ENCODE results near the gene C8A.

C8A gene

GRCh38 chr1:56924116-56924515, 69.5 kb downstream of the C8A start:
- no peak for DNase-seq

- DNase-seq = no peak
Observed at GRCh38 chr1:56925193-56925592, 70.6 kb downstream of the C8A start.

- DNase-seq = no peak
Observed at GRCh38 chr1:56927171-56927570, 72.6 kb downstream of the C8A start.

- no peak for DNase-seq
Observed at GRCh38 chr1:56927986-56928385, 73.4 kb downstream of the C8A start.

GRCh38 chr1:56929492-56929891, 74.9 kb downstream of the C8A start:
- DNase-seq = no peak

GRCh38 chr1:56931211-56931610, 76.6 kb downstream of the C8A start:
- DNase-seq = no peak

- DNase-seq = no peak
Observed at GRCh38 chr1:56931686-56932085, 77.1 kb downstream of the C8A start.

GRCh38 chr1:56933161-56933560, 78.6 kb downstream of the C8A start:
- no peak for DNase-seq

GRCh38 chr1:56933606-56934005, 79.0 kb downstream of the C8A start:
- no peak for DNase-seq

GRCh38 chr1:56934430-56935060, 79.9 kb downstream of the C8A start:
- no peak for DNase-seq

GRCh38 chr1:56938646-56939045, 84.0 kb downstream of the C8A start:
- no peak for DNase-seq

- no peak for DNase-seq
Observed at GRCh38 chr1:56939209-56939608, 84.6 kb downstream of the C8A start.

- DNase-seq = no peak
Observed at GRCh38 chr1:56940039-56940438, 85.4 kb downstream of the C8A start.

GRCh38 chr1:56948403-56949023, 93.9 kb downstream of the C8A start:
- no peak for DNase-seq

GRCh38 chr1:56952501-56952900, 97.9 kb downstream of the C8A start:
- no peak for DNase-seq

- DNase-seq = no peak
Observed at GRCh38 chr1:56953386-56953785, 98.8 kb downstream of the C8A start.

GRCh38 chr1:56954664-56955063, 100.1 kb downstream of the C8A start:
- DNase-seq = no peak

- no peak for DNase-seq
Observed at GRCh38 chr1:56957931-56958330, 103.3 kb downstream of the C8A start.

GRCh38 chr1:56958526-56958925, 103.9 kb downstream of the C8A start:
- no peak for DNase-seq

- no peak for DNase-seq
Observed at GRCh38 chr1:56961426-56961825, 106.8 kb downstream of the C8A start.

- DNase-seq = no peak
Observed at GRCh38 chr1:56963667-56964066, 109.1 kb downstream of the C8A start.

GRCh38 chr1:56964349-56965017, 109.9 kb downstream of the C8A start:
- no peak for DNase-seq

GRCh38 chr1:56965191-56965590, 110.6 kb downstream of the C8A start:
- no peak for DNase-seq

Data from hypothalamus (tissue), 51 donors.